Measurements from ENCODE around the gene METTL5.
A peak's percentile ranks its signal among the peaks of the same experiment; 100 is the strongest.

Gene METTL5

DNA sequence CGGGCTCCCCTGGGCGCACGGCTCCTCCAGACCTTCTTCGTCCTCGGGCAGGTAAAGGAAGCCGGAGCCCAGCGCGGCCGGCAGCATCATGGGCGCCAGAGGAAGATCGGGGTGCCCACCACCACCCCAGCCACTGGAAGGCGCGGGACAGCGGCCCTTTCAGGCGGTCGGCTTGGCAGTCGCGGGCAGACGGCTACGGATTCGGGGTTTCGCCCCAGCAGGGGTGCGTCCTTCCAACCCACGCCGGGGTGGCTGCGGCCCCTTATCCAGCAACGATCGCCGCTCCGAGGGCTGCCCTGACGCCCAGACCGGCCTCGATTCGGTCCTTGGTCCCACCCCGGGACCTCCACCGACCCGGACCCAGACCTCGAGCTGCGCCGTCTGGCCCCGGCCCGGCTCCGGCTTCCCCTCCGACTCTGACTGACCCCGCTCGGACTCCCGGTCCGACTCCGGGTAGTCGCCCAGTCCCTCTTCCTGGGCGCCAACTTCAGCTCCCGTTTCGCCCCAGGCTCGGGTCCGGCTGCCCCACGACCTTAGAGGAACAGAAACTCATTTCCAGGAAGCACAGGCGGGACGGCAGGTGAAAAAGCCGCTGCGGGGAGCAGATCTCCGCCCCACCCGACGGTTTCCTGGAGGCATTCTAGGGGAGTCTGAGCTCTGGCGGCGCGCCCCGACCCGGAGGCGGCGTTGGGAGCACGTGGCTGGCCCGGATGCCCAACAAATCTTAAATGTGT, 56.3 kb downstream of the METTL5 start:
- TF ChIP-seq, protein P1, sequence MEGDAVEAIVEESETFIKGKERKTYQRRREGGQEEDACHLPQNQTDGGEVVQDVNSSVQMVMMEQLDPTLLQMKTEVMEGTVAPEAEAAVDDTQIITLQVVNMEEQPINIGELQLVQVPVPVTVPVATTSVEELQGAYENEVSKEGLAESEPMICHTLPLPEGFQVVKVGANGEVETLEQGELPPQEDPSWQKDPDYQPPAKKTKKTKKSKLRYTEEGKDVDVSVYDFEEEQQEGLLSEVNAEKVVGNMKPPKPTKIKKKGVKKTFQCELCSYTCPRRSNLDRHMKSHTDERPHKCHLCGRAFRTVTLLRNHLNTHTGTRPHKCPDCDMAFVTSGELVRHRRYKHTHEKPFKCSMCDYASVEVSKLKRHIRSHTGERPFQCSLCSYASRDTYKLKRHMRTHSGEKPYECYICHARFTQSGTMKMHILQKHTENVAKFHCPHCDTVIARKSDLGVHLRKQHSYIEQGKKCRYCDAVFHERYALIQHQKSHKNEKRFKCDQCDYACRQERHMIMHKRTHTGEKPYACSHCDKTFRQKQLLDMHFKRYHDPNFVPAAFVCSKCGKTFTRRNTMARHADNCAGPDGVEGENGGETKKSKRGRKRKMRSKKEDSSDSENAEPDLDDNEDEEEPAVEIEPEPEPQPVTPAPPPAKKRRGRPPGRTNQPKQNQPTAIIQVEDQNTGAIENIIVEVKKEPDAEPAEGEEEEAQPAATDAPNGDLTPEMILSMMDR (IDR thresholded peaks at IDR 0.05; ENCODE audit: low read depth, low read length), result no peak
- H3K4me3 ChIP-seq (replicated peaks in 1 of 2; ENCODE audit: low read depth in 2 of 2, low read length in 2 of 2), result peak overlapping the region; percentile 37 to 47
- no peak for DNase-seq (ENCODE audit: low read depth in 2 of 2)

DNA sequence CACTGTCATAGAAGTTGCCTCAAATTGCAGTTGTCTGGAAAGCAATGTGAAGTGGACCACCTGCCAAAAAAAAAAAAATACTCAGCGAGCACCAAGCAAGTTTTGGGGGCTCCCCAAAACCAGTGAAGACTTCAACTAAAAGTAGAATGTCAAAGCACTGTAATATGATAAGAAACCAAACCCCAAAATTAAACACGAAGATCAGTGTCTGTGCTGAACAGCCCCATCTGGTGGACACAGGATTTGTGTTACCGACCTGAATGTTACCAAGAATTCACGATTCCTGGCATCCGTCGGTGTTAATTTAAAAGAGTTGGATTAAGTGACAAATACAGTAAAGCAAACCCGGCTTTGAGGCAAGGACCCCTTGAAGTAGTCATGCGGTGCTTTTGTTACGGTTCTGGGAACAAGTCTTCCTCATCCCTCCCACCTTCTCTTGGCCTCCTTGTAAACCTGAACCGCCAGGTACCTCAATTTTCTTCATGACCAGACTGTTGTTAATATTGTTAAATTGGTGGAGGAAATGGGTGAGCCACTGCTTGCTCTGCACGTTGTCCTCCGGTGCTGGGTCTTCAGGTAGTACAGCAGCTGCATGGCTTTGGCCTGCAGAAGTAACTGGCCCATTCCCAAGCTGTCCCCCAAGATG, 57.3 kb downstream of the METTL5 start:
- H3K4me3 ChIP-seq (replicated peaks in 1 of 2; ENCODE audit: low read depth in 2 of 2, low read length in 2 of 2), result no peak overlapping the region
- peak; percentile 74 to 75 for DNase-seq (ENCODE audit: low read depth in 2 of 2)
- TF ChIP-seq, protein P1 (IDR thresholded peaks at IDR 0.05; ENCODE audit: low read depth, low read length), result peak; percentile 67

DNA sequence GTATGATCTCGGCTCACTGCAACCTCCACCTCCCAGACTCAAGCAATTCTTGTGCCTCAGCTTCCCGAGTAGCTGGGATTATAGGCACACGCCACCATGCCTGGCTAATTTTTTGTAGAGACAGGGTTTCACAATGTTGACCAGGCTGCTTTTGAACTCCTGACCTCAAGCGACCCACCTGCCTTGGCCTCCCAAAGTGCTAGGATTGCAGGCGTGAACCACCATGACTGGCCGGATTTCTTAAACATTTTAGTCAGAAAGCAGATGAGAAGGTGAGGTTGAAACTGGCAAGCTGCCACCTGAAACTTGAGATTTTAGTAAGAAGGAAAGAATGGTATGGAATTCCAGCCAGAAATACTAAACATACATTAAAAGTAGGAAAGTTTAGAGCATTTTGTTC, 59.2 kb downstream of the METTL5 start:
- no peak overlapping the region for H3K4me3 ChIP-seq (replicated peaks in 1 of 2; ENCODE audit: low read depth in 2 of 2, low read length in 2 of 2)
- peak; percentile 17 to 51 for DNase-seq (ENCODE audit: low read depth in 2 of 2)
- TF ChIP-seq, protein P1 (IDR thresholded peaks at IDR 0.05; ENCODE audit: low read depth, low read length), result no peak

DNA sequence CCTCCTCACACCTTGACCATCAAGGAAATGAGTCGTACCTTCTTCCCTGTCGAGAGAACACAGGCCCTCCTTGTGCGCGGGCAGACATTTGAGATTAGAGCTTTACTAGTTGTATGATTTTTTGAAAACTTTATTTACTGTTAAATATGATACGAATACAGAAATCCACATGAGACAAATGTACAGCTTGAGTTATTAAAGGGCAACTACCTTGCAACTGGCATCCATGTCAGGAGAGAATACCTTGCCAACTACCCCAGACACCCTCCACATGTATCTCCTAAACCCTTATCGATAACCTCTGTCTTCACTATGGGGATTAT, 62.8 kb downstream of the METTL5 start:
- TF ChIP-seq, protein P1 (IDR thresholded peaks at IDR 0.05; ENCODE audit: low read depth, low read length), result no peak
- no peak for DNase-seq (ENCODE audit: low read depth in 2 of 2)
- no peak overlapping the region for H3K4me3 ChIP-seq (replicated peaks in 1 of 2; ENCODE audit: low read depth in 2 of 2, low read length in 2 of 2)
